HFF-Myc (cell line): ENCODE results near the gene DCLK3.

Experiments used
- DNase-seq: peaks from one replicate; pipeline ENCODE4 v3.0.0-alpha.2; 2011; ENCODE audit warnings: low read depth; ENCODE audit errors: extremely low read depth
- H3K4me3 ChIP-seq: replicated peaks from 2 replicates; pipeline ENCODE4 v1.5.1; 2011; ENCODE audit warnings: low read depth, mild to moderate bottlenecking, control low read depth, low read length
- TF ChIP-seq, protein P1 (sequence below): IDR thresholded peaks from 2 replicates; pipeline ENCODE4 v1.5.1; 2012; ENCODE audit warnings: mild to moderate bottlenecking, low read depth, low read length, control low read depth; ENCODE audit errors: missing control alignments

Gene DCLK3

GRCh38 chr3:36803091-36803791 lies 38.9 kb upstream of the DCLK3 start:
- TF ChIP-seq, protein P1, sequence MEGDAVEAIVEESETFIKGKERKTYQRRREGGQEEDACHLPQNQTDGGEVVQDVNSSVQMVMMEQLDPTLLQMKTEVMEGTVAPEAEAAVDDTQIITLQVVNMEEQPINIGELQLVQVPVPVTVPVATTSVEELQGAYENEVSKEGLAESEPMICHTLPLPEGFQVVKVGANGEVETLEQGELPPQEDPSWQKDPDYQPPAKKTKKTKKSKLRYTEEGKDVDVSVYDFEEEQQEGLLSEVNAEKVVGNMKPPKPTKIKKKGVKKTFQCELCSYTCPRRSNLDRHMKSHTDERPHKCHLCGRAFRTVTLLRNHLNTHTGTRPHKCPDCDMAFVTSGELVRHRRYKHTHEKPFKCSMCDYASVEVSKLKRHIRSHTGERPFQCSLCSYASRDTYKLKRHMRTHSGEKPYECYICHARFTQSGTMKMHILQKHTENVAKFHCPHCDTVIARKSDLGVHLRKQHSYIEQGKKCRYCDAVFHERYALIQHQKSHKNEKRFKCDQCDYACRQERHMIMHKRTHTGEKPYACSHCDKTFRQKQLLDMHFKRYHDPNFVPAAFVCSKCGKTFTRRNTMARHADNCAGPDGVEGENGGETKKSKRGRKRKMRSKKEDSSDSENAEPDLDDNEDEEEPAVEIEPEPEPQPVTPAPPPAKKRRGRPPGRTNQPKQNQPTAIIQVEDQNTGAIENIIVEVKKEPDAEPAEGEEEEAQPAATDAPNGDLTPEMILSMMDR, result no peak
- no peak for DNase-seq
- H3K4me3 ChIP-seq, result no peak overlapping the region

- DNase-seq, result no peak
- H3K4me3 ChIP-seq, result no peak overlapping the region
- TF ChIP-seq, protein P1, result no peak
These were observed 36.3 kb upstream of the DCLK3 start for GRCh38 chr3:36800533-36801116.

DNA sequence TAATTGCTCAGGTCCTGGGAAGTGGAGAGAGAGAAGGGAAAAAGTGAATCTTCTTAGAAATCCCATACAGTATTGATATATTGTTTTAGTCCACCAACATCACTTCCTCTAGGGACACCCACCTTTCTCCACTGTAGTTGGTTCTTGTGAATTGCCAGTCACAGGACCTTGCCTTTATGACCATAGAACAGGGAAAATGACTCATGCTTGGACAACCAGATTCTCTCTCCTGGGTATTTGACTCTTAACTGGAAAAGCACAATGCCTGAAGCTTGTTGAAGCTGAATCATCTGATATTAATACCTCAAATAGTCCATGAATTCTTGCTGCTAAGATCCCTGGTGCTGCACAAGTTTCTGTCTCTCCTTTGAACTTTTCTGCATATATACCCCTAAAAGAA lies 32.5 kb upstream of the DCLK3 start:
- DNase-seq, result no peak
- TF ChIP-seq, protein P1, result no peak
- no peak overlapping the region for H3K4me3 ChIP-seq

GRCh38 chr3:36796161-36796560 lies 31.8 kb upstream of the DCLK3 start:
- H3K4me3 ChIP-seq, result no peak overlapping the region
- no peak for DNase-seq
- TF ChIP-seq, protein P1, result no peak

GRCh38 chr3:36795622-36796021 lies 31.3 kb upstream of the DCLK3 start:
- TF ChIP-seq, protein P1, result no peak
- no peak overlapping the region for H3K4me3 ChIP-seq

GRCh38 chr3:36792342-36792741 lies 28.0 kb upstream of the DCLK3 start:
- DNase-seq, result no peak
- TF ChIP-seq, protein P1, result peak; percentile 58
- H3K4me3 ChIP-seq, result no peak overlapping the region

More at GRCh38 chr3:36795622-36796021, 31.3 kb upstream of the DCLK3 start:
- DNase-seq, result no peak
